Glutamatergic neuron (in vitro differentiated cells): Measurements from ENCODE around the gene TATDN2. TPM values are rescaled to one million over a fixed set of nuclear protein-coding genes. Genes with fewer than 3 reads are reported as not detected.

ENCODE experiments used
- microRNA-seq: library from miRNA; unstranded; fragments of <30 nt; microRNA quantifications from one replicate; pipeline ENCODE4, GENCODE V29; 2020; ENCODE audit not compliant: unreplicated experiment
- total RNA-seq: library from RNA; stranded (reverse); fragmentation: NEBNext Ultra II Directional; extraction: Animal tissue kit (Norgen Biotek cat#: 25700); gene quantifications from one replicate; pipeline ENCODE4 v1.2.1, GENCODE V29; 2021; ENCODE audit not compliant: unreplicated experiment

Gene TATDN2
- total RNA-seq, 1 donor from 2014 or later: 24.7 TPM

Small RNA genes lying within 50 kb of the gene (microRNA-seq; reads per million reads assigned to microRNA genes)
- 0.69 reads per million for gene MIR378B

Other genes starting within 250 kb of the TATDN2 start
- gene FANCD2, start 222.0 kb upstream of the TATDN2 start, total RNA-seq: 7.0 TPM
- not detected for gene FANCD2OS, start 140.2 kb upstream of the TATDN2 start, total RNA-seq
- gene BRK1, start 132.8 kb upstream of the TATDN2 start, total RNA-seq: 126 TPM
- 69.2 TPM for gene VHL, start 106.7 kb upstream of the TATDN2 start, total RNA-seq
- 0.20 TPM for gene IRAK2, start 83.5 kb upstream of the TATDN2 start, total RNA-seq
- gene GHRL, start 44.5 kb downstream of the TATDN2 start, total RNA-seq: 0.64 TPM
- gene SEC13, start 72.7 kb downstream of the TATDN2 start, total RNA-seq: 109 TPM